Effector memory CD8-positive, alpha-beta T cell (primary cell): ENCODE results near the gene RHOBTB3.

Experiments used
- ATAC-seq: fragments of 150-1000 bp; cut with Tn5 transposase; replicated peaks from 2 replicates; pipeline ENCODE4 v1.10.0; 2021; ENCODE audit warnings: mild to moderate bottlenecking, moderate library complexity
- DNase-seq, 3 experiments: peaks; one replicate each; pipeline ENCODE4 v3.0.0; 2021
- H3K27ac Mint-ChIP-seq, 2 donors: one replicate each; pipeline ENCODE4 v1.8.0; 2022; ENCODE audit warnings: mild to moderate bottlenecking in 2 of 2, mixed read lengths in 2 of 2, moderate library complexity in 2 of 2
- H3K27me3 Mint-ChIP-seq, 2 donors: one replicate each; pipeline ENCODE4 v1.8.0; 2022; ENCODE audit warnings: mixed read lengths in 2 of 2
- H3K36me3 Mint-ChIP-seq: one replicate; pipeline ENCODE4 v1.8.0; 2022; ENCODE audit warnings: mild to moderate bottlenecking, moderate library complexity, mixed read lengths; ENCODE audit not compliant: insufficient read depth
- H3K4me1 Mint-ChIP-seq, 2 donors: one replicate each; pipeline ENCODE4 v1.8.0; 2022; ENCODE audit warnings: low read depth in 2 of 2, mixed read lengths in 2 of 2
- H3K4me3 Mint-ChIP-seq, 2 donors: one replicate each; pipeline ENCODE4 v1.8.0; 2022; ENCODE audit warnings: mild to moderate bottlenecking in 2 of 2, mixed read lengths in 2 of 2, moderate library complexity in 2 of 2
- H3K9me3 Mint-ChIP-seq, 2 donors: one replicate each; pipeline ENCODE4 v1.8.0; 2022; ENCODE audit warnings: mixed read lengths in 2 of 2

RHOBTB3 gene

DNA sequence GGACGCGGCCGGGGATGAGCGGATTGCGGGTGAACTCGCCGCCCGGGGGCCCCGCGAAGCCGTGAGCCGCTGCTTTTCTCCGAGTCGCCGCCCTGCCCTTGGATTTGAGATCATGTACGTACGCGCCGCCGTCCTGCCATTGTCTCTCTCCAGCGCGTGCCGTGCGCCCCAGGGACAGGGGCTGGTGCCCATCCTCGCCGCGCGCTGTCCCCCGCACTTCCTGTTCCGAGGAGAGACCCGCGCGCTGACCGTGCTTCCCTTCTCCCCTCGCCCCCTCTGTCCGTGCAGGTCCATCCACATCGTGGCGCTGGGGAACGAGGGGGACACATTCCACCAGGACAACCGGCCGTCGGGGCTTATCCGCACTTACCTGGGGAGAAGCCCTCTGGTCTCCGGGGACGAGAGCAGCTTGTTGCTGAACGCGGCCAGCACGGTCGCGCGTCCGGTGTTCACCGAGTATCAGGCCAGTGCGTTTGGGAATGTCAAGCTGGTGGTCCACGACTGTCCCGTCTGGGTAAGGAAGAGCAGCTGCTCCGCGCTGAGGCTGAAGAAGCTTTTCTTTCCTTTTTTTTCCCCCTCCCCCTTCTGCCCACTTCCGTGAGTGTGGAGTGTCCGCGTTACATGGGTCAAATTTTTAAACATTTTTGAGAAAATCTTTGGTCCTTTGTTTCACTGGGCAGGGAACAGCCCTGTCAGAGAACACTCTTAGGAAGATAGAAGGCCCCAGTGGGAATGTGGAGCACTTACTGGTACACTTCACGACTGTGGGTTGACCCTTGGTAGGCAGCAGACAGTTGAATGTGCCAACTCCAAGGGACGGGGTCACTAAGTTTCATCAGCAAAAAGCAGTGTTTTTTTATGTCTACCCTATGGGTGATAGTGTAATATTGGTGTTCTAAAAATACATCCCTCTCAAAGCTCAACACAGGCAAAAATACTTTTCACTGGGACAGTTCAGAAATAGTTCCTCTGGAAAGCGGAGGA lies 727 bp downstream of the RHOBTB3 start:
- peak; percentile 3 for ATAC-seq
- H3K9me3 Mint-ChIP-seq: no peaks in the 10 kb centered on the region
- H3K27ac Mint-ChIP-seq: no peak overlapping the region
- peaks cover 42 to 48% of the 10 kb centered on the region in 2 donors for H3K27me3 Mint-ChIP-seq
- DNase-seq: peak; percentile 17 to 27 (median 24)
- no peaks in the 10 kb centered on the region for H3K36me3 Mint-ChIP-seq
- peaks cover 11 to 14% of the 10 kb centered on the region in 2 donors for H3K4me1 Mint-ChIP-seq
- peak overlapping the region; percentile 74 to 83 for H3K4me3 Mint-ChIP-seq

DNA sequence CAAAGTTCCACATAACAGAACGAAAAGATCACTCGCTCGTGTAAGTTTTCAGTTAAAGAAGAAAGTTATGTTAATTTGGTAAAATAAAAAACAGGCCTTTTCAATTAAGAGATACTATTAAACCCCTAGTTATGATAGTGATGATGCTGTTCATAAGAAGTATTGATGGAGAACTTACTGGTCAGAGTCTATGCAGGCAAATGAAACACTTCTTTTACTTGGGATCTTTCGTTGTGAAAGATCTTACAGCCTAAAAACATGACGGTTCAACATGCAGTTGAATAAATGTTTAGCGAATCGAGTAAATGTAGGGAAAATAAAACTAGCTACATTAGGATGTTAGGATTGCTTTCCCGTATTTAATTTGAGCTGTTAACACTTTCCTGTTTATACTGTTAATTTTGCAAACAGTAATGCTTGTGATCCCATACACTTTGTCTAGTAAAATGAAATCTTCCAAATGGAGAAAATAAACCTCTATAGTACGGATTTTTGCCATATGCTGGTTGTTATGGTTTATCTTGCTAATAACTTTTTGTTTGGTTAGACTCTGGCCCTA lies 2.0 kb downstream of the RHOBTB3 start:
- Mint-ChIP-seq H3K27ac (no peak overlapping the region), H3K9me3 (no peaks in the 10 kb centered on the region), H3K27me3 (peaks cover 46 to 50% of the 10 kb centered on the region in 2 donors), H3K36me3 (no peaks in the 10 kb centered on the region), H3K4me1 (peaks cover 13 to 18% of the 10 kb centered on the region in 2 donors), H3K4me3 (no peak overlapping the region)
- no peak for ATAC-seq
- DNase-seq: no peak

DNA sequence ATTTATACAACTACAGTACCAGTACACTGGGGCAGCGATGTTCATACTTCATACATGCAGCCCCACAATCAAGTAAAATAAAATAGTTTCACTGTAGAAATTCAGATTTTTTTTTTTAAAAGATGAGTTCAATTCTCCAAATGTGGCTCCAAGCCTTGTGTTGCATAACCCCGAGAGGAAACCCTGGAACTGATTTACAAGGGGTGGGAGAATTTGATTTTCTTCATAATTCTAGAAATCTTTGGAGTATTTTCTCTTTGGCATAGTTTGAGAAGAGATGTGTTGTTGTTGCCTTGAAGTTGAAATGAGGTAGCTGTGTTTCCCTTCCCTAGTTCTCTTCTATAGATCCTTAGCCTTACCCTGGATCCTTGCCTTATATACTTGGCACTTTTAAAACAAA lies 3.1 kb downstream of the RHOBTB3 start:
- H3K27ac Mint-ChIP-seq: no peak overlapping the region
- no peaks in the 10 kb centered on the region for H3K9me3 Mint-ChIP-seq
- H3K4me1 Mint-ChIP-seq: peaks cover 14 to 18% of the 10 kb centered on the region in 2 donors
- DNase-seq (no peak), ATAC-seq (no peak)
- H3K4me3 Mint-ChIP-seq: no peak overlapping the region
- no peaks in the 10 kb centered on the region for H3K36me3 Mint-ChIP-seq
- H3K27me3 Mint-ChIP-seq: peaks cover 56 to 59% of the 10 kb centered on the region in 2 donors

DNA sequence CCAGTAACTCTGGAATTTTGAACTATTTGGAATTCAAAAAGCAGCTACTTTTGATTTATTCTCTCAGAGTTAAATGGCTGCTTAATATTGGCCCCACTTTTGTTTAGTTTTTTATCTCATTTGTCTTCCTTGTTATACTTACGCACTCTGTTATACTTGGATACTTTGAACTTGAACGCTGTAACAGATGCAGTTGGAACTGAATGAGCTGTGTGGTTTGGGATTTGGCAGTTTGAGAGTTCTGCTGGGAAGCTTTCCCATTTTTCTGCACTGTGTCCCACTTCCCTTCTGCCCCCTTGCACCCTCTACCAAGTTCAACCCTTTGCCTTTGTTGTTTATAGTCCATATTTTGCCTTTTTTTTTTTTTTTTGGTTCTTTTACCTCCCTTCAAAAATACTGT lies 3.8 kb downstream of the RHOBTB3 start:
- Mint-ChIP-seq H3K4me1 (peaks cover 14 to 18% of the 10 kb centered on the region in 2 donors), H3K27me3 (peaks cover 54 to 56% of the 10 kb centered on the region in 2 donors), H3K4me3 (no peak overlapping the region), H3K36me3 (no peaks in the 10 kb centered on the region), H3K9me3 (no peaks in the 10 kb centered on the region), H3K27ac (no peak overlapping the region)
- no peak for DNase-seq
- ATAC-seq: no peak

DNA sequence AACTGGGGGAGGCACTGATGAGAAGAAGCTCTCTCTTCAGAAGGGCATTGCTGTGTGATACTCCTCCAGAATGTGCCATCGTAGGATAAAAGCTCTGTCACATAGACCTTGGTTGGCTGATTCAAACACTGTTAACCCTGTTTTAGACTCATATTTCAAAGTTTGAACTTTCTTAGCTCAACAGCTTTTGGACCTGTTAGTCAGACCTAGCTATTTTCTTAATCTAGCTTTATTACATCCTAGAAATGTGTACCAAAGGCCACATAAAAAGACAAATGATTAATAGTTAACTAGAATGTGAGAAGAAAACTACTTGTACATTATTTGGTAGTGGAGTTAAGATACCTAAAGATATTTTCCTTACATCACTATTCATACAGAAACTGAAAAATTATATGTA lies 4.3 kb downstream of the RHOBTB3 start:
- H3K36me3 Mint-ChIP-seq: no peaks in the 10 kb centered on the region
- no peak for ATAC-seq
- DNase-seq: no peak
- peaks cover 14 to 15% of the 10 kb centered on the region in 2 donors for H3K4me1 Mint-ChIP-seq
- H3K27me3 Mint-ChIP-seq: peaks cover 51 to 54% of the 10 kb centered on the region in 2 donors
- H3K9me3 Mint-ChIP-seq: no peaks in the 10 kb centered on the region
- no peak overlapping the region for H3K27ac Mint-ChIP-seq
- H3K4me3 Mint-ChIP-seq: no peak overlapping the region

DNA sequence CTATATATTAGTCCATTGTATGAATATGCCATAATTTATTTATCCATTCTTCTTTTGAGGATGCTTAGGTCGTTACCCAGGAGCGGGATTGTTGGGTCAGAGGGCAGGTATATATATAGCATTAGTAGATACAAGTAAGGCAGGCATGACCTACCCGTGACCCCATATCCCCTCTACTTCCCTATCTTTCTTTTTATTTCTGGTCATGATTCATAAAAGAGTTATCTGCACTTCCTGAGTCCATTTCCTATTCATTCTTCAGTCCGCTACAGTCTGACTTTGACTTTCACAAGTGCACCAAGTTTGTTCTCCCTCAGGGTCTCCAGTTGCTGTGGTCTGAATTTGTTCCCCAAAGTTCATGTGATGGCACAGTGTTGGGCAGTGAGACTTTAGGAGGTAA lies 6.9 kb downstream of the RHOBTB3 start:
- Mint-ChIP-seq H3K27ac (no peak overlapping the region), H3K4me3 (no peak overlapping the region), H3K27me3 (peaks cover 34 to 38% of the 10 kb centered on the region in 2 donors), H3K36me3 (no peaks in the 10 kb centered on the region), H3K4me1 (peaks cover 3 to 4% of the 10 kb centered on the region in 2 donors), H3K9me3 (no peaks in the 10 kb centered on the region)
- DNase-seq (no peak), ATAC-seq (no peak)

DNA sequence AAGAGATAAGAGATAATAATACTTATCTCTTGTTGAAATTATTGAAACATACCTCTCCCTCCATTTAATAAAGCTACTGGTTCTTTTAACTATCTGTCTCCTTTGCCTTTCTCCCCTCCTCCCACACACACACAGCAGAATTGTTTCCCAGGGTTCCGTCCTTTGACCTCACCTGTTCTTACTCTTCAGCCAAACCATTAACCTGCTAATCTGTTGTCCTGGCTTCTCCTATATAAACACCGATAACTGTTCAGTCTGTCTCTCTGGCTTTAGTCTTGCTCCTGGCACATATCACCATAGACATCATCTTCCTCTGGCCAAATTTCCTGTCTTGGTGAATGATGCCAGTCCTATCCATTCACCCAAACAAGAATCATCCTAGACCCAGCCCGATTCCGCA lies 7.7 kb downstream of the RHOBTB3 start:
- ATAC-seq (no peak), DNase-seq (no peak)
- Mint-ChIP-seq H3K27me3 (peaks cover 26 to 45% of the 10 kb centered on the region in 2 donors), H3K9me3 (no peaks in the 10 kb centered on the region), H3K27ac (no peak overlapping the region), H3K4me3 (no peak overlapping the region), H3K4me1 (peaks cover 3 to 4% of the 10 kb centered on the region in 2 donors), H3K36me3 (no peaks in the 10 kb centered on the region)

DNA sequence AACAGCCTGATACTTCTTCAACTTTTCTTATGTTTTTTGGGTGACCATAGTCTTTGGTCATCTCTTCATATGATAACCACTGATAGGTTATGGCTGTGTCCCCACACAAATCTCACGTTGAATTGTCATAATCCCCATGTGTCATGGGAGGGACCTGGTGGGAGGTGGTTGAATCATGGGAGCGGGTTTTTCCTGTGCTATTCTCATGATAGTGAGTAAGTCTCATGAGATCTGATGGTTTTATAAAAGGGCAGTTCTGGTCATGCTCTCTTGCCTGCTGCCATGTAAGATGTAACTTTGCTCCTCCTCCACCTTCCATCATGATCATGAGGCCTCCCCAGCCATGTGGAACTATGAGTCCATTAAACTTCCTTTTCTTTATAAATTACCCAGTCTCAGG lies 8.7 kb downstream of the RHOBTB3 start:
- H3K9me3 Mint-ChIP-seq: no peaks in the 10 kb centered on the region
- no peak overlapping the region for H3K4me3 Mint-ChIP-seq
- H3K27me3 Mint-ChIP-seq: peaks cover 18 to 48% of the 10 kb centered on the region in 2 donors
- H3K4me1 Mint-ChIP-seq: peaks cover 3 to 4% of the 10 kb centered on the region in 2 donors
- ATAC-seq (no peak), DNase-seq (no peak)
- no peaks in the 10 kb centered on the region for H3K36me3 Mint-ChIP-seq
- H3K27ac Mint-ChIP-seq: no peak overlapping the region

DNA sequence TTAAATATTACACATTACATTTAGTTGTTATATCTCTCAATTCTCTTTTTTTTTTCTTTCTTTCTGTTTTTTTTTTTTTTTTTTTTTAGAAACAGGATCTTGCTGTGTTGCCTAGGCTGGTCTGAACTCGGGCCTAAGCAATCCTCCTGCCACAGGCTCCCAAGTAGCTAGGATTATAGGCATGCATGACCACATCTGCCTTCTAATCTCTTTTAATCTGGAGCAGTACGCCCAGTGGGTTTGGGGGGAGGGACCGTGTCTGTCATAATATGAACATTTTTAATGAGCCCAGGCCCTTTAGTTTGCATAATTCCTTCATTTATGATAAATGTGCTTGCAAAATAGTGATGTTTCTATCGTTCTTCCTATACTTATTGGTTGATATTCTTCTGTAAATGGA lies 10.3 kb downstream of the RHOBTB3 start:
- H3K9me3 Mint-ChIP-seq: no peaks in the 10 kb centered on the region
- H3K27ac Mint-ChIP-seq: no peak overlapping the region
- no peaks in the 10 kb centered on the region for H3K36me3 Mint-ChIP-seq
- ATAC-seq (no peak), DNase-seq (no peak)
- no peak overlapping the region for H3K4me3 Mint-ChIP-seq
- peaks cover 3 to 4% of the 10 kb centered on the region in 2 donors for H3K4me1 Mint-ChIP-seq
- peaks cover 13 to 41% of the 10 kb centered on the region in 2 donors for H3K27me3 Mint-ChIP-seq

DNA sequence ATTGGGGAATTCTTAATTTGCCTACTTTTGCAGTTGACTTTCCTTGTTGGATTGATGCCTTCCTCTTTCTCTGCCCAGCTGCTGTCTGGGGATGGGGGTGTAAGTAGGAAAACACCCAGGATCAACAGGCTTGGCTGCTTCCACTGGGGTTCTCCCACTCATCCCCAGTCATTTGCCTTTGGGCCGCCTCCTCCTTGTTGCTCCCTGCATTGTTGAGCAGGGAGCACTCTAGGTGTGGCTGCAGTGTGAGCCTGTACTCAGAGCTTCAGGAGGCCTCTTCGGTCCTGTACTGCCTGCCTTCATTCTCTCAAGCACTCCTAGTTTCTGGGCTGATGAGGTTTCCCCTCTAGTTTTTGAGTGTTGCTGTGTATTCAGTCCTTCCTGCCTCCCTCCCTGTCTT lies 12.1 kb downstream of the RHOBTB3 start:
- Mint-ChIP-seq H3K36me3 (no peaks in the 10 kb centered on the region), H3K4me1 (peaks cover under 1% of the 10 kb centered on the region in 2 donors), H3K27me3 (peaks cover 9 to 37% of the 10 kb centered on the region in 2 donors), H3K27ac (no peak overlapping the region), H3K4me3 (no peak overlapping the region), H3K9me3 (no peaks in the 10 kb centered on the region)
- no peak for ATAC-seq
- no peak for DNase-seq

DNA sequence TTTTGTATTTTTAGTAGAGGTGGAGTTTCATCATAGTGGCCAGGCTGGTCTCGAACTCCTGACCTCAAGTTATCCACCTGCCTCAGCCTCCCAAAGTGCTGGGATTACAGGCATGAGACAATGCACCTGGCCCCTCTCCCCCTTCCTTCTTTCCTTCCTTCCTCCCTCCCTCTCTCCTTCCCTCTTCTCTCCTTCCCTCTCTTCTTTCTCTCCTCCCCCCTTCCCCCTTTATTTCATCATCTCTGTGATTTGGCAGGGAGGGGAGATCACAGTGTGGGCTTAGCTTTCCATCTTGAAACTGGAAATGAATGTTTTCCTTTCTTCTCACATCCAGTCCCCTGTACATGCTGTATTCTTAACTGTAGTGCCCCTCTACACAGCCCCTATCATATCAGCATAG lies 12.7 kb downstream of the RHOBTB3 start:
- no peak overlapping the region for H3K4me3 Mint-ChIP-seq
- H3K27ac Mint-ChIP-seq: peak overlapping the region in 1 of 2 donors; percentile 12
- no peak for DNase-seq
- no peaks in the 10 kb centered on the region for H3K36me3 Mint-ChIP-seq
- H3K27me3 Mint-ChIP-seq: peaks cover 4 to 30% of the 10 kb centered on the region in 2 donors
- H3K4me1 Mint-ChIP-seq: no peaks in the 10 kb centered on the region
- no peaks in the 10 kb centered on the region for H3K9me3 Mint-ChIP-seq
- ATAC-seq: no peak

DNA sequence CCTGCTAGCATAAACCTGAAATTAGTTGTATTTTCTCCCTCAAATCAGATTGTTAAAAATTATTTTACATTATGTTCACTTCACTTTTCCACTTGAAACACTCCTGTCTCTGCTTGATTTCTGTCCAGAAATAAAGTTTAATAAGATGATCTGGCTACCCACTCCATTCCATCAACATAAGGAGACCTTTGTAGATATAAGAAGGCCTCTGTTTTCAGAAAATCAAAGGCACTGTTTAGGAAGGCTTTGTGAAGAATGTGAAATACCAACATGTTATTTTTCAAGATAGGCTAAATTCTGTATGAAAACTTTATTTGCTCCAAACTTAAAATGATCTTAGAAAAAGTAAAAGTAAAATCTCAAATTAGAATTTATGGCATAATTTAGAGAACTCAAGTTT lies 15.1 kb downstream of the RHOBTB3 start:
- no peaks in the 10 kb centered on the region for H3K36me3 Mint-ChIP-seq
- H3K4me1 Mint-ChIP-seq: no peaks in the 10 kb centered on the region
- no peak overlapping the region for H3K4me3 Mint-ChIP-seq
- no peaks in the 10 kb centered on the region for H3K9me3 Mint-ChIP-seq
- ATAC-seq (no peak), DNase-seq (no peak)
- no peak overlapping the region for H3K27ac Mint-ChIP-seq
- peaks cover 0 to 18% of the 10 kb centered on the region in 2 donors for H3K27me3 Mint-ChIP-seq

DNA sequence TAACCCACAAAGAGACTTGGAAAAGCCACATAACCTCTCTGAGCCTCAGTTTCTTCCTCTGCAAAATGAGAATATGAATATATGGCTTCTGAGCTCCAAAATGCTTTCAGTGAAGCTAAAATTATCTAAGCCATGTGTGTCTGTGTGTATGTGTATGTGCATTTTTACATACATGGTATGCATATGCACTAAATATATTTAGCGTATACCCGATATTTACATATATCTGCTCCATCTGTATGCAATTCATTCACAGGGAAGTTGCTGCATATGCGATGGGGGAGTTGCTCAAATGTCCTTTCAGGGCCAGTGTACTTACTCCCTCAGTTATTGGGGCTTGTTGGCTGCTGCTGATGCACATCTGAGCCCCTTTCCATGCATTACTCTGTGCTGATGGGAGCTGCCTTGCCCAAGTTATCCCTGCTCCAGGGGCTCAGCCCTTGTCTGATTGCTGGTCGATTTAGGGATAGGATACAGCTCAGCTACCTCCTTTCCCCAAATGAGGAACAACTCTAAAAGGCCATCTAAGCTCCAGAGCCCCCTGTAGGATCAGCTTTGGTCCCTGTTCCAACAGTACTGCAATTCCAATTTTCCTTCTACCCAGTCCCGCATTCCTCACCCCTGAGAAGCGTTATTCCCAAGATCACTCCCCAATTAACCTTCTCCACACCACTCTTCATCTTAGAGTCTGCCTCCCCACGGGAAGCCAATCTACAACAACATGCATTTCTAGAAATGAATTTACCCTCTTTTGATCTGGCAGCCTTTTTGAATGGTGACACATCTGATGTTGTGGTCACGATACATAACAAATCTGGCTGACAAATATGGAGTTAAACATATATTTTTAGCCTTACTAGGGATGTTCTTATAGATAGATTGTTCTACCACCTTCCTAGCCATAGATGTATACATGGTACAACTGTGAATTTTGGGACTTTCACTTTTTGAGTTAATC lies 15.9 kb downstream of the RHOBTB3 start:
- H3K4me1 Mint-ChIP-seq: no peaks in the 10 kb centered on the region
- no peak for DNase-seq
- H3K36me3 Mint-ChIP-seq: no peaks in the 10 kb centered on the region
- no peaks in the 10 kb centered on the region for H3K9me3 Mint-ChIP-seq
- H3K4me3 Mint-ChIP-seq: no peak overlapping the region
- H3K27ac Mint-ChIP-seq: no peak overlapping the region
- peaks cover 0 to 18% of the 10 kb centered on the region in 2 donors for H3K27me3 Mint-ChIP-seq
- no peak for ATAC-seq
